Activated T-cell treated with anti-CD3 and anti-CD28 coated beads, Interleukin-2, amount 50 U/mL, for 72 hours (primary cell): Measurements from ENCODE around the gene FBXO36. TPM values are rescaled to one million over a fixed set of nuclear protein-coding genes. Genes with fewer than 3 reads are reported as not detected.

Experiments used
- ATAC-seq, 2 donors: fragments of 150-1000 bp; cut with Tn5 transposase; replicated peaks in 1 of 2; 2 replicates each; pipeline ENCODE4 v1.10.0; 2021; ENCODE audit warnings: moderate library complexity in 2 of 2, mild to moderate bottlenecking in 1 of 2
- DNase-seq, 2 donors: peaks; one replicate each; pipeline ENCODE4 v3.0.0; 2021 to 2022; ENCODE audit warnings: mixed read lengths in 1 of 2
- H3K27ac Mint-ChIP-seq: one replicate; pipeline ENCODE4 v1.8.0; 2022; ENCODE audit warnings: mild to moderate bottlenecking, moderate library complexity, mixed read lengths
- H3K27me3 Mint-ChIP-seq: one replicate; pipeline ENCODE4 v1.8.0; 2022; ENCODE audit warnings: low read depth, mixed read lengths
- H3K36me3 Mint-ChIP-seq, 2 donors: one replicate each; pipeline ENCODE4 v1.8.0; 2022; ENCODE audit warnings: mixed read lengths in 2 of 2, mild to moderate bottlenecking in 1 of 2; ENCODE audit not compliant: insufficient read depth in 2 of 2
- H3K4me1 Mint-ChIP-seq: one replicate; pipeline ENCODE4 v1.8.0; 2022; ENCODE audit warnings: low read depth, mixed read lengths
- H3K4me3 Mint-ChIP-seq, 2 donors: one replicate each; pipeline ENCODE4 v1.8.0; 2022; ENCODE audit warnings: mild to moderate bottlenecking in 2 of 2, mixed read lengths in 2 of 2, moderate library complexity in 2 of 2
- H3K9me3 Mint-ChIP-seq, 2 donors: one replicate each; pipeline ENCODE4 v1.8.0; 2022; ENCODE audit warnings: mixed read lengths in 2 of 2
- total RNA-seq, 2 donors: library from RNA; stranded (reverse); gene quantifications; one replicate each; pipeline ENCODE4 v1.2.3, GENCODE V29; 2022

The FBXO36 gene, protein sequence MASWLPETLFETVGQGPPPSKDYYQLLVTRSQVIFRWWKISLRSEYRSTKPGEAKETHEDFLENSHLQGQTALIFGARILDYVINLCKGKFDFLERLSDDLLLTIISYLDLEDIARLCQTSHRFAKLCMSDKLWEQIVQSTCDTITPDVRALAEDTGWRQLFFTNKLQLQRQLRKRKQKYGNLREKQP
- total RNA-seq = 1 to 10 TPM; 1.7 to 2.1 TPM

DNA sequence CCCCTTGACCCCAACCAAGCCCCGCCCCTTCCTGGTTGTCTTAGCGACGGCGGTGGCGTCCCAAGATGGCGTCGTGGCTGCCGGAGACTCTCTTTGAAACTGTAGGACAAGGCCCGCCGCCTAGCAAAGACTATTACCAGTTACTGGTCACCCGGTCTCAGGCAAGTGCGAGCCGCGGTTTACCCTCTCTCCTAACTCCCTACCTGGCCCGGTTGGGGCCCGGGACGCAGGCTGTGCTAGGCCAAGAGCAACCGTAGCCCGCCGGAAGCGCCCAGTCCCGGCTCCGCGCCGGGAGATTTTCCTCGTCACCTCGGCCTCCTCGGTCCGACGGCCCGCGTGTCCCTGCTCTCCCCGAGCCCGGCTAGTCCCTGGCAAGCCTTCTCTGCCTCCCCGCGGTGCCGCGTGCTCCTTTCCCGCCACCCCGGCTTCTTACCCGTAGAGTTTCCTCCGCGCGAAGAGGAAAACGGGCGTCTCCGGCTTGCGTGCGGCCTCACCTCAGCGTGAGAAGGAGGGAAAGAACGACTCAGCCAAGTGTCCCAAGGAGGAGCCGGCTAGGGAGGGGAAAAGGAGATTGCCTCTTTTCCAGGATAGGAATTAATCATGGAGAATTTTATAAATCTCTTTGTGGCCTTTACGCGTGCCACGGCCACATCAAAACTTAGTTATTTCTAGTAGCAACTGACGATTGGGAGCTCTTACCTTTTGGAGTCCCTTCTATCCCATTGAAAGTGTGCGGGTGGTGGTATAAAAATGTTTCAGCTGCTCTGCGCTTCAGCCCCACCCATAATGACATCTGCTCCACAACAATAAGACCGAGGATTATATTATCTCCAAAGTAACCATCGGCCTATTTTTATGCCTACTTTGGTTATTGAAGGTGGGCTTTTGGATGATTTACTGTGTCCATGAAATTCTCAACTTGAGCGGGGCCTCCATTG lies at the start of gene FBXO36:
FBXO36 (plus strand) TSS at position 55 of the 938 bp plus-strand sequence; CDS start at position 66, 11 bp downstream.
- peak within 1 kb of the TSS; percentile 99 for H3K27ac Mint-ChIP-seq
- peak; percentile 67 to 69 for ATAC-seq

DNA sequence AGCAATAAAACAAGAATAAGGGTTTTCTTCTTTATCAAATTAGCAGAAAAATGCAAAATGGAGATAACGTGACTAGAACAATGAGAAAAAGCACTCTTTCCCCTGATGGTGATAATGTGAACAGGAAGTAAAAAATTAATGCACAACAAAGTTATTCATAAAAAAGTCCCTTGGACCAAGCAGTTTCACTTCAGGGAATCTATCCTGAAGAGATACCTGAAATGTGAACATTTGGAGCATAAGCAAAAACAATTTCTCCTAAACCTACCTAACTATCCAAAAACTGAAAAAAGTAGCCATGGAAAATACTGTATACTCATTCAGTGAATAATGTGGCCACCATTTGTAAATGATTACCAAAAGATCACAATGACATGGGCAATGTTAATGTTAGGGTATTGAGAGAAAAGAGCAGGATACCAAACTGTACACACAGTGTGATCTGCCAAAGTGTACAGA lies 49.2 kb upstream of the FBXO36 start:
- Mint-ChIP-seq H3K27ac (peak overlapping the region; percentile 86), H3K9me3 (no peaks in the 10 kb centered on the region), H3K4me1 (peaks cover 41% of the 10 kb centered on the region), H3K36me3 (peaks cover 7 to 19% of the 10 kb centered on the region in 2 donors), H3K27me3 (no peaks in the 10 kb centered on the region), H3K4me3 (peak overlapping the region; percentile 20 to 39)
- ATAC-seq (no peak), DNase-seq (no peak)

More for the DNA sequence above, at the start of gene FBXO36:
- peak within 1 kb of the TSS; percentile 98 to 100 for H3K4me3 Mint-ChIP-seq
- peaks cover 39% of the 10 kb centered on the region for H3K4me1 Mint-ChIP-seq
- peaks cover 13 to 15% of the 10 kb centered on the region in 2 donors for H3K36me3 Mint-ChIP-seq
- peak; percentile 91 to 92 for DNase-seq
- peaks cover 2% of the 10 kb centered on the region in 2 donors for H3K9me3 Mint-ChIP-seq
- H3K27me3 Mint-ChIP-seq = no peaks in the 10 kb centered on the region

DNA sequence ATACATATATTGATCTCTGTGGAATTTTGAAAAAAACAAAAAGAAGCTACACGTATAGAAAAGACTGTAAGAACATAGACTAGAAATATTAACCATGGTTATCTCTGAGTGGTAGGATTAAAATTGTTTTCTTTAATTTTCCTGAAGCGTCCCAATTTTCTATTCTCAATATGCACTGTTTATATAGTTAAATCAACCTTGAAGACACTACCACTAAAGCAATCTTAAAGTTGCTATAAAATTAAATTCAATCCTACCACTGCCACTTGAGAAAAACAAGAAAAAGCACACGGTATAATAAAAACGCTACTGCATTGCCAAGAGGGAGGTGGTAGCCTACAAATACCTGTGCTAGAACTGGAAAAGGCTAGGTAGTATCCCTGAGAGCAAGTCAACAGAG lies 47.7 kb upstream of the FBXO36 start:
- ATAC-seq = no peak
- DNase-seq = no peak
- H3K27me3 Mint-ChIP-seq = no peaks in the 10 kb centered on the region
- peaks cover 34% of the 10 kb centered on the region for H3K4me1 Mint-ChIP-seq
- H3K9me3 Mint-ChIP-seq = no peaks in the 10 kb centered on the region
- peak overlapping the region; percentile 36 for H3K27ac Mint-ChIP-seq
- H3K4me3 Mint-ChIP-seq = no peak overlapping the region
- peaks cover 7 to 25% of the 10 kb centered on the region in 2 donors for H3K36me3 Mint-ChIP-seq

DNA sequence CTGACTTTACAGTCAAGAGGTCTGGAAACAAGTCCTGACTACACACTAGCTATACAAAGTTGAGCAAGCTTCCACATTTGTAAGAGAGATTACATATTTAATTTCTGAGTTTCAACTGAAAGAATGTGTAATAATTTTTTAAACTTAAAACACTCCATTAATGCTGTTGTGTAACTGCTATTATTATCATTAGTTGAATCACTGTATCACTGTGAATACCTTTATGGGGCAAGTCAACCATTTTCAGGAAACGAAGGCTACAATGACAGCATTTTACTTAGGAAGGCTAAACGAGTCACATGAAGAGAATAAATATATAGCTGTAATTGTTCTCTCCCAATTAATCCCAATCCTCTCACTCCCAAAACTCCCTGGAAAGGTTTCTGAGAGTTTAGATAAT lies 46.8 kb upstream of the FBXO36 start:
- Mint-ChIP-seq H3K4me1 (peaks cover 25% of the 10 kb centered on the region), H3K4me3 (no peak overlapping the region), H3K9me3 (no peaks in the 10 kb centered on the region), H3K27ac (no peak overlapping the region), H3K36me3 (peaks cover 7 to 22% of the 10 kb centered on the region in 2 donors), H3K27me3 (no peaks in the 10 kb centered on the region)
- ATAC-seq = no peak
- no peak for DNase-seq

DNA sequence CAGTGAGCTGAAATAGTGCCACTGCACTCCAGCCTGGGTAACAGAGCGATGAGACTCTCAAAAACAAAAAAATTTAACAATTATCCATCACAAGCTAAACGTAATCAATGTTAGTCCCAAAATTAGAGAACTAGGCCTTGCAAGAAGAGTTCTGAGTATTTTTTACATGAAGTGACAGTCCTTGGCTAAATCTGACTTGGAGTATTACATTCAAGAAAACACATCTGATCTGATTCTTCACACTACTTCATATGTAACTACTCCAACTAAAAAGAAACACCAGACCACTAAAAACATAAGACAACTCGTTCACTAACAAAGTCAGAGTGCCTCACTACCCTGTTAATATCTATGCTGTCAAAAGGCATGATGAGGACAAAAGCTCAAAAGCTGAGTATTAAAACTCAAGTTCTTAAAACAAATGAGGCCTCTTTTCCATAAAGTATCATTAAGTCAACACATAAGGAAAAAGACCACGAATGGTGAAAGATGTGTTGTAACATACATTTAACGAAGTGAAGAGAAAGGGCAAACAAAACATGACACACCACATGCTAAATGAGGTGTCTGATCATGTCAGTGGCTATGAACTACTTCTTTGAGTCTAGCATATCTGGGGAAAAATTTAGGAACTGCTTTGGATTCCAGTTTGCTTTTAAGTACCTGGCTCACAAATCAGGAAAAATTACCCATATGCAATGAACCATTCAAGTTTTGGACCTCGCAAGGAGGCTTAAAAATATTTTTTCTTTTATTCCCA lies 42.9 kb upstream of the FBXO36 start:
- Mint-ChIP-seq H3K36me3 (peaks cover 3 to 14% of the 10 kb centered on the region in 2 donors), H3K27me3 (no peaks in the 10 kb centered on the region), H3K4me1 (peaks cover 17% of the 10 kb centered on the region), H3K27ac (no peak overlapping the region), H3K4me3 (no peak overlapping the region), H3K9me3 (no peaks in the 10 kb centered on the region)
- DNase-seq = no peak
- ATAC-seq = no peak

DNA sequence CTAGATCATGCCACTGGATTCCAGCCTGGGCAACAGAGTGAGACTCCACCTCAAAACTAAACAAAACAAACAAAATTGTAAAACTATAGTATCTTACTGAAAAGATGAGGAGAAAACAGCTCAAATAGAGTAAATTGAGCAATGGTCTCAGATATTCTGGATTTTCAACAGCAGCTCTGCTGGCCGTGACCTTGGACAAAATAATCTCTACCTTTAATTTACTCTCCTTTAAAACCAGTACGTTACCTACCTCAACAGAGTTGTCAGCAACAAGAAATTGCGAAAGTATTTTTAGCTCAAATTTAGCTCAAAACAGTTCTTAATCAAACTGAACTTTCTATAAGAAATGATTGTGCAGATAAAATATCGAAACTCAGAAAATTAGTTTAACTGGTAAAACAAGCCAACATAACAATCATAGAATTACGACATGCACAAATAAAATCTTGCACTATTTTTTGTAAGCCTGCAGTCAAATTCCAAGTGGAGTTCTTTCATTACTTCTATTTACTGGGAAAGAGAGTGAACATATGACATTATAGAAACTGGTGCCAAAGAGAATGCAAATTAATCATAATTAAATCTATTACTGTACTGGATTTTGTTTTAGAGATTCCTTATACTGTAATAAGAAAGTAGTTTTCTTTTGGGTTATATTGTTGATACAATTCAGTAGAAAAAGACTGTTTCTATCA lies 41.3 kb upstream of the FBXO36 start:
- Mint-ChIP-seq H3K27me3 (no peaks in the 10 kb centered on the region), H3K4me1 (peaks cover 21% of the 10 kb centered on the region), H3K4me3 (no peak overlapping the region), H3K9me3 (no peaks in the 10 kb centered on the region), H3K36me3 (peaks cover 3 to 12% of the 10 kb centered on the region in 2 donors), H3K27ac (no peak overlapping the region)
- ATAC-seq (no peak), DNase-seq (no peak)

DNA sequence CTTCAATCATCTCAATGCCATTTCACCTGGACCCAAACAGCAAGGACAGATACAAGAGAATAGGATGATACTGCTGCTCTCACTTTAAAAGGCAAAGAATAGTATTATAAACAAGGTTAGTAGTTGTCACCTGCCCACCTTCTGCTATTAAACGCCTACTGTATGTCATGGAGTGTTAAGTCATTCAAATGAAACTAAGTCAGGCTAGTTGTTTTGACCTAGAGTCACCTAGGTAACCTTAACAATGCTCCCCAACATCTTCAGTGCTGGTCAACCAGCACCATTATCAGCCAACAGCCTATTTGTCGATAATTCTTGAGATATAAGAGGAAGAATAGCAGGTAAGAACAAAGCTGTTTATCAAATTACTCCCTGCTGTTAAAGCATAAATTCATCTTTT lies 39.7 kb upstream of the FBXO36 start:
- no peak for DNase-seq
- Mint-ChIP-seq H3K4me3 (no peak overlapping the region), H3K9me3 (no peaks in the 10 kb centered on the region), H3K36me3 (peaks cover 3 to 10% of the 10 kb centered on the region in 2 donors), H3K27me3 (no peaks in the 10 kb centered on the region), H3K27ac (no peak overlapping the region), H3K4me1 (peaks cover 31% of the 10 kb centered on the region)
- no peak for ATAC-seq

DNA sequence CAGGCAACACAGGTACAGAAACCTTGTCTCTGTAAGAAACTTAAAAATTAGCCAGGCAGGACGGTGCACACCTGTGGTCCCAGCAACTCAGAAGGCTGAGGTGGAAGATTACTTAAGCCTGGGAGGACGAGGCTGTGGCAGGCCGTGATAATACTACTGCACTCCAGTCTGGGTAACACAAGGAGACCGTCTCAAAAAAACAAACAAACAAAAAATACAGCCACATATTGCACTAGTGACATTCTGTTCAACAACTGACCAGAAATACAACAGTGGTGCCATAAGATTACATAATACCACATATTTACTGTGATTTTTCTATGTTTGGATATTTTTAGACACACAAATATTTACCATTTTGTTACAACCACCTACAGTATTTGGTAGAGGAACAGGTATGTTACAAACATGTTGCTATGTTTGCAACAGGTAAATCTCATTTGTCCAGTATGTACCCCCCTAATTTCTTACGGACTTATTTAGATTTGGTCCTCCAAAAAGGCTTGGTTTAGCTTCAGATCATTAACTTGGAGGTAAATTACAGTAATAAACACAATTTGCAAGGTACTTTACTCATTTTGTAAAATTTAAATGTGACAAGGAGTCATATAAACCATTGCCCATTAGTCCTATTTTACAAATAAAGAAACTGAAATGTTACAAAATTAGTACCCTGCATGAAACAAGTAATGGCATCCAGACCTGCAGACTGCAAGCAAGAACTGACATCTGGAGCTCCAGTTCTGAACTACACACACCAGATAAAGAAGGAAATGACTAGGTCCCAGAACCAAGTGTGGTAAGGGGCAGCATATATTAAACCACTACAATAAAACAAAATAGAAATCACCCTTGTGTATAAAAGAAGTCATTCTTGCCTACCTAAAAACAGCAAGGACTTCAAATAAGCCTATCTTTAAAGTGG lies 37.3 kb upstream of the FBXO36 start:
- ATAC-seq = peak; percentile 63 to 84
- no peak overlapping the region for H3K4me3 Mint-ChIP-seq
- H3K4me1 Mint-ChIP-seq = peaks cover 40% of the 10 kb centered on the region
- H3K27me3 Mint-ChIP-seq = no peaks in the 10 kb centered on the region
- peaks cover 0 to 3% of the 10 kb centered on the region in 2 donors for H3K36me3 Mint-ChIP-seq
- no peak for DNase-seq
- H3K9me3 Mint-ChIP-seq = no peaks in the 10 kb centered on the region
- peak overlapping the region; percentile 13 for H3K27ac Mint-ChIP-seq

DNA sequence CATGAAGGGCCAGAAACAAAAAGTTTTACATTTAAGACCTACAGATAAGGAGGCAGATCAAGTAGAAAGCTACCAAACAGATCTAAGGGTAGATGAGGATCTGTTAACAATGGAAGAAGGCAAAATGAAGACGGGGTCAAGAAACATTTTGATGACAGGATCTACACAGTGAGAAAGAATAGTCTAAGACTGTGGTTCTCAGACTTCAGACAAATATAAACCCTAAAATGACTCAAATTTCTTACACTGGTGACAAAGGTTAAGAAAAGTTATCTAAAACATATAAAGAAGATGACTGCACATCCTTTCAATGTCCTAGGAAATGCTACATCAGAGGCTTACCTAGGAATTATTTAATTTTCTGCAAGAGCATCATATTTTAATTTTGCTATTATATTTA lies 34.9 kb upstream of the FBXO36 start:
- Mint-ChIP-seq H3K4me3 (no peak overlapping the region), H3K27ac (no peak overlapping the region), H3K27me3 (no peaks in the 10 kb centered on the region), H3K9me3 (no peaks in the 10 kb centered on the region), H3K36me3 (peaks cover 0 to 2% of the 10 kb centered on the region in 2 donors), H3K4me1 (peaks cover 39% of the 10 kb centered on the region)
- ATAC-seq (peak; percentile 46 to 70), DNase-seq (no peak)

DNA sequence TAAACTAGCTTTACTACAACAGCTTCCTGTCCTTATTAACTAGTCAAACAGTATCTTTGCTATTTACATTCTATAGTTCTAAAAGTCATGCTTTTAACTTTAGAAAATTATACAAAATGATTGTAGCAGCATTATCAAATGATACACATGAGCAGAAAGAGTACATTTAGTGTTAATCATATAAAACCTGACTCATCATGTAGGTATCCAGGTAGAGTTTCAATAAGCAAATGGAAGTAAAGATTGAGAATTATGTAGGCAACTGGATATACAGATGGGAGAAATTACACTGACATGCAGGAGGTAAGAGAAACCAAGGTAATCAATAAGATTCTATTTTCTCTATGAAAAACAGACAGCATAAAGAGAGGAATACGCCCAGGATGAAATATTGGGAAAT lies 34.3 kb upstream of the FBXO36 start:
- H3K27me3 Mint-ChIP-seq = no peaks in the 10 kb centered on the region
- H3K36me3 Mint-ChIP-seq = peaks cover 0 to 2% of the 10 kb centered on the region in 2 donors
- H3K9me3 Mint-ChIP-seq = no peaks in the 10 kb centered on the region
- H3K4me3 Mint-ChIP-seq = no peak overlapping the region
- peaks cover 37% of the 10 kb centered on the region for H3K4me1 Mint-ChIP-seq
- DNase-seq (no peak), ATAC-seq (no peak)
- H3K27ac Mint-ChIP-seq = peak overlapping the region; percentile 14

DNA sequence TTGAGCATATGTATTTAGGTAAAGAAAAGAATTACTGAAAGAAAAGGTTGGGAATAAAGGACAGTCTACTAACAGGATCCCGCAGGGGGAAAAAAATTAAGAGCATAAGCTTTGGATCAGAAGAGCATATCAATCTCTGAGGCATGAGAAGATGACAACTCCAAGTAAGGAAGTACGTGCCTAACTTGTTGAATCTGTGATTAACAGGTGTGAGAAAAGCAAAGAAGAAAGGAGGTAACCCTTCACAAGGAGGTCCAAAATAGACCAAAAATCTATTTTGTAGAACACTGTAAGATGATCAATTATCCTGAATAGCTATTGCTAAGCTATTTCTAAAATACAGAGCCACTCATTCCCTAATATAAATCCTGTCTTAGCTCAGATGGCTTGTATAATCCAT lies 33.3 kb upstream of the FBXO36 start:
- H3K4me1 Mint-ChIP-seq = peaks cover 34% of the 10 kb centered on the region
- ATAC-seq (no peak), DNase-seq (no peak)
- peaks cover 0 to 5% of the 10 kb centered on the region in 2 donors for H3K36me3 Mint-ChIP-seq
- H3K27ac Mint-ChIP-seq = no peak overlapping the region
- no peaks in the 10 kb centered on the region for H3K27me3 Mint-ChIP-seq
- H3K4me3 Mint-ChIP-seq = no peak overlapping the region
- no peaks in the 10 kb centered on the region for H3K9me3 Mint-ChIP-seq

DNA sequence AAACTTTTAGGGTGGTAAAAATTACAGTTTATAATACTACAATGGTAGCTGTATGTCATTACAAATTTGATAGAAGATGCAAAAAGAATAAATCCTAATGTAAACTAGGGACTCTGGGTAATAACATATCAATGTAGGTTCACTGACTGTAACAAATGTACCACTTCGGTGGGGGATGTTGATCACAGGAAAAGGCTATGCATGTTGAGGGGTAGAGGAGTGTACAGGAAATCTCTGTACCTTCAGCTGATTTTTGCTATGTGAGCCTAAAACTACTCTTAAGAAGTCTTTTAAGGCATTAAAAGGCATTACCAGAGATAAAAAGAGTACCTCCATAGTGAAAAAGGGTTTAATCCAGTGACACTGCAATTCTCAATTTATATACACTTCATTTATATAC lies 25.4 kb upstream of the FBXO36 start:
- DNase-seq (no peak), ATAC-seq (no peak)
- H3K36me3 Mint-ChIP-seq = peaks cover 0 to 16% of the 10 kb centered on the region in 2 donors
- H3K27ac Mint-ChIP-seq = no peak overlapping the region
- H3K27me3 Mint-ChIP-seq = no peaks in the 10 kb centered on the region
- peaks cover 47% of the 10 kb centered on the region for H3K4me1 Mint-ChIP-seq
- H3K4me3 Mint-ChIP-seq = no peak overlapping the region
- no peaks in the 10 kb centered on the region for H3K9me3 Mint-ChIP-seq
